IPS DF 6.9 (cell line): ENCODE results near the gene NKD1.
"Not testable (repeated sequence)": the region's sequence is repeated elsewhere in the genome, so short reads cannot be mapped to it uniquely, and the experiment has no call there.

Source experiments
- DNase-seq: peaks from one replicate; pipeline ENCODE4 v3.0.0-alpha.2; 2013; ENCODE audit warnings: low read depth, low spot score
- H3K27ac ChIP-seq: one replicate; pipeline ENCODE4 v1.5.1; 2013; ENCODE audit warnings: low read length, control low read depth
- H3K27me3 ChIP-seq: 2 replicates; pipeline ENCODE4 v1.6.1; 2013; ENCODE audit warnings: mild to moderate bottlenecking, low read length; ENCODE audit not compliant: control insufficient read depth, insufficient read depth
- H3K36me3 ChIP-seq: 2 replicates; pipeline ENCODE4 v1.6.1; 2013; ENCODE audit warnings: low read length; ENCODE audit not compliant: control insufficient read depth, insufficient read depth
- H3K4me1 ChIP-seq: 2 replicates; pipeline ENCODE4 v1.6.1; 2013; ENCODE audit warnings: low read length; ENCODE audit not compliant: control insufficient read depth, insufficient read depth
- H3K4me3 ChIP-seq: 2 replicates; pipeline ENCODE4 v1.5.1; 2013; ENCODE audit warnings: mild to moderate bottlenecking, low read length
- H3K9me3 ChIP-seq: 2 replicates; pipeline ENCODE4 v1.6.1; 2013; ENCODE audit warnings: low read length, inconsistent platforms; ENCODE audit not compliant: control insufficient read depth, insufficient read depth
- WGBS: extraction: QIAGEN DNeasy Blood & Tissue Kit; methylation state at CpG from one replicate; pipeline ENCODE4 v1.1.7; 2013; ENCODE audit warnings: mixed read lengths, missing lambda C conversion rate; ENCODE audit not compliant: insufficient read length, insufficient coverage; 5-methylcytosine and 5-hydroxymethylcytosine counted together

The NKD1 gene

GRCh38 chr16:50548125-50548908, at the start of gene NKD1:
Gene NKD1, plus strand, starts transcription at chr16:50548396. Its CDS starts 158 bp downstream, at chr16:50548554.
- Histone ChIP-seq H3K36me3 (no peaks in the 10 kb centered on the region), H3K4me1 (peaks cover 4% of the 10 kb centered on the region; the same call in 1 of the 2 replicates), H3K27me3 (peaks cover 18% of the 10 kb centered on the region), H3K4me3 (peak within 1 kb of the TSS; percentile 60), H3K9me3 (no peaks in the 10 kb centered on the region), H3K27ac (no peak within 1 kb of the TSS)
- WGBS: no CpG with 5 or more reads among the region's 113 CpGs
- DNase-seq: peak; percentile 22

GRCh38 chr16:50498431-50499155, 49.6 kb upstream of the NKD1 start:
- no peaks in the 10 kb centered on the region for H3K36me3 ChIP-seq
- no peaks in the 10 kb centered on the region for H3K27me3 ChIP-seq
- no peak overlapping the region for H3K4me3 ChIP-seq
- no CpG with 5 or more reads among the region's 12 CpGs for WGBS
- no peak for DNase-seq
- no peak overlapping the region for H3K27ac ChIP-seq
- H3K9me3 ChIP-seq: no peaks in the 10 kb centered on the region
- no peaks in the 10 kb centered on the region for H3K4me1 ChIP-seq

GRCh38 chr16:50499254-50499653, 48.9 kb upstream of the NKD1 start:
- no CpG with 5 or more reads among the region's 2 CpGs for WGBS
- Histone ChIP-seq H3K27me3 (no peaks in the 10 kb centered on the region), H3K4me3 (no peak overlapping the region), H3K36me3 (no peaks in the 10 kb centered on the region), H3K9me3 (no peaks in the 10 kb centered on the region), H3K27ac (no peak overlapping the region), H3K4me1 (no peaks in the 10 kb centered on the region)
- no peak for DNase-seq

- H3K27me3 ChIP-seq: no peaks in the 10 kb centered on the region
- no peaks in the 10 kb centered on the region for H3K9me3 ChIP-seq
- H3K4me3 ChIP-seq: no peak overlapping the region
- no peak overlapping the region for H3K27ac ChIP-seq
- no peaks in the 10 kb centered on the region for H3K4me1 ChIP-seq
- WGBS: no CpG with 5 or more reads among the region's 7 CpGs
- H3K36me3 ChIP-seq: no peaks in the 10 kb centered on the region
- DNase-seq: no peak
These were observed 47.9 kb upstream of the NKD1 start for GRCh38 chr16:50500171-50500874.

- DNase-seq: no peak
- Histone ChIP-seq H3K27me3 (no peaks in the 10 kb centered on the region), H3K4me3 (no peak overlapping the region), H3K4me1 (peaks cover 4% of the 10 kb centered on the region), H3K9me3 (no peaks in the 10 kb centered on the region), H3K36me3 (no peaks in the 10 kb centered on the region), H3K27ac (no peak overlapping the region)
- WGBS: no CpG with 5 or more reads among the region's 2 CpGs
These were observed 46.9 kb upstream of the NKD1 start for GRCh38 chr16:50501251-50501650.

GRCh38 chr16:50501986-50502615, 46.1 kb upstream of the NKD1 start:
- Histone ChIP-seq H3K36me3 (no peaks in the 10 kb centered on the region), H3K4me3 (no peak overlapping the region), H3K27ac (no peak overlapping the region), H3K27me3 (no peaks in the 10 kb centered on the region), H3K4me1 (peaks cover 4% of the 10 kb centered on the region), H3K9me3 (no peaks in the 10 kb centered on the region)
- WGBS: no CpG with 5 or more reads among the region's 5 CpGs
- DNase-seq: no peak

GRCh38 chr16:50502616-50503011, 45.6 kb upstream of the NKD1 start:
- Histone ChIP-seq H3K4me1 (peaks cover 4% of the 10 kb centered on the region), H3K9me3 (no peaks in the 10 kb centered on the region)

GRCh38 chr16:50503868-50504531, 44.2 kb upstream of the NKD1 start:
- not testable (repeated sequence) for H3K4me1 ChIP-seq, H3K36me3 ChIP-seq, DNase-seq, H3K27ac ChIP-seq, H3K4me3 ChIP-seq, H3K9me3 ChIP-seq, H3K27me3 ChIP-seq
- no CpG with 5 or more reads among the region's 8 CpGs for WGBS

More at GRCh38 chr16:50502616-50503011, 45.6 kb upstream of the NKD1 start:
- H3K4me3 ChIP-seq: no peak overlapping the region
- no peak overlapping the region for H3K27ac ChIP-seq
- H3K36me3 ChIP-seq: no peaks in the 10 kb centered on the region
- DNase-seq: no peak
- no CpG with 5 or more reads among the region's 10 CpGs for WGBS
- no peaks in the 10 kb centered on the region for H3K27me3 ChIP-seq

GRCh38 chr16:50505115-50505514, 43.1 kb upstream of the NKD1 start:
- no peak for DNase-seq
- no peaks in the 10 kb centered on the region for H3K27me3 ChIP-seq
- no peaks in the 10 kb centered on the region for H3K36me3 ChIP-seq
- H3K27ac ChIP-seq: no peak overlapping the region
- no CpG with 5 or more reads among the region's 5 CpGs for WGBS
- H3K4me1 ChIP-seq: peaks cover 4% of the 10 kb centered on the region
- H3K9me3 ChIP-seq: no peaks in the 10 kb centered on the region
- no peak overlapping the region for H3K4me3 ChIP-seq
